ENCODE data around the gene NBEAL2. TPM values are rescaled to one million over a fixed set of nuclear protein-coding genes. Genes with fewer than 3 reads are reported as not detected.

Gene NBEAL2
- total and polyA plus RNA-seq, 2 of the 8 experiments (the other 6 are each of a cell fraction or from before 2014, with no cell fraction given): 27.3 to 46.9 TPM

- TF ChIP-seq CBX8 (IDR thresholded peaks at IDR 0.05; ENCODE audit: borderline replicate concordance, low read depth, low read length) (no peak), ATF3 (IDR thresholded peaks at IDR 0.05; ENCODE audit: insufficient read depth, low read depth, low read length) (no peak), JUND (IDR thresholded peaks at IDR 0.05; ENCODE audit: low read length) (no peak), EP300 (IDR thresholded peaks at IDR 0.05; ENCODE audit: borderline replicate concordance in 1 of 2, low read depth in 2 of 2, low read length in 2 of 2) (no peak), SIN3A (conservative IDR thresholded peaks at IDR 0.05 in 1 of 2, IDR thresholded peaks at IDR 0.05 in 1 of 2; ENCODE audit: low read depth in 1 of 2, low read length in 2 of 2) (no peak), GABPA (IDR thresholded peaks at IDR 0.05; ENCODE audit: borderline replicate concordance, insufficient read depth, low read length) (0 out of 2 replicates have a peak, but pooled peaks have one; percentile 28), BRCA1 (IDR thresholded peaks at IDR 0.05; ENCODE audit: low read depth, low read length) (no peak), KDM4A (IDR thresholded peaks at IDR 0.05; ENCODE audit: low read depth, low read length, severe bottlenecking) (peak; percentile 19), CHD2 (IDR thresholded peaks at IDR 0.05; ENCODE audit: low read length) (no peak), E2F6 (IDR thresholded peaks at IDR 0.05) (peak; percentile 21; the same call in 1 of the 2 replicates), EZH2 (IDR thresholded peaks at IDR 0.05; ENCODE audit: low read depth, low read length, severe bottlenecking) (no peak), TEAD4 (IDR thresholded peaks at IDR 0.05; ENCODE audit: low read depth, low read length) (0 out of 2 replicates have a peak, but pooled peaks have one; percentile 23), RXRA (IDR thresholded peaks at IDR 0.05; ENCODE audit: insufficient read depth, low read depth, low read length) (no peak), SP4 (IDR thresholded peaks at IDR 0.05; ENCODE audit: low read length) (no peak), SIX5 (IDR thresholded peaks at IDR 0.05; ENCODE audit: low read depth, low read length) (no peak), TBP (IDR thresholded peaks at IDR 0.05; ENCODE audit: low read depth, low read length) (peak; percentile 63), JUN (IDR thresholded peaks at IDR 0.05; ENCODE audit: low read depth, low read length) (no peak), TAF1 (IDR thresholded peaks at IDR 0.05; ENCODE audit: low read depth, low read length) (peak; percentile 67), SRF (IDR thresholded peaks at IDR 0.05; ENCODE audit: low read depth, low read length) (no peak), BCL11A (IDR thresholded peaks at IDR 0.05; ENCODE audit: low read depth in 2 of 2, low read length in 2 of 2) (no peak), CBX5 (IDR thresholded peaks at IDR 0.05; ENCODE audit: low read depth, low read length) (no peak), SP2 (IDR thresholded peaks at IDR 0.05; ENCODE audit: low read length) (no peak), EGR1 (IDR thresholded peaks at IDR 0.05; ENCODE audit: borderline replicate concordance, low read depth, low read length) (0 out of 2 replicates have a peak, but pooled peaks have one; percentile 23)
Observed at GRCh38 chr3:47009225-47010110, 30.0 kb downstream of the NBEAL2 start (continued).
